HCT116 (cell line): ENCODE measurements around the gene SNX13.

Source experiments
- CBX3 ChIP-seq: IDR thresholded peaks from 2 replicates; pipeline ENCODE4 v1.6.1; 2012; ENCODE audit warnings: low read depth
- CEBPB ChIP-seq: IDR thresholded peaks from 2 replicates; pipeline ENCODE4 v1.6.1; 2012; ENCODE audit warnings: low read depth
- EGR1 ChIP-seq: IDR thresholded peaks from 2 replicates; pipeline ENCODE4 v1.6.1; 2012; ENCODE audit warnings: low read depth
- EZH2phosphoT487 ChIP-seq: fragments of 200-600 bp; IDR thresholded peaks from 2 replicates; pipeline ENCODE4 v1.6.1; 2018; ENCODE audit warnings: antibody characterized with exemption, borderline replicate concordance
- ZFX ChIP-seq: fragments of 450-650 bp; IDR thresholded peaks from 2 replicates; pipeline ENCODE4 v1.6.1; 2017
- TF ChIP-seq, protein P1 (sequence below), 3 experiments: fragments of 200-600 bp in 1 of 3; sonication (generic) in 1 of 3; IDR thresholded peaks in 2 of 3; conservative IDR thresholded peaks in 1 of 3; 2 replicates each; pipeline ENCODE4 v1.5.1; 2012 to 2017; ENCODE audit warnings: low read depth in 2 of 3, low read length in 2 of 3, antibody characterized with exemption in 1 of 3, borderline replicate concordance in 1 of 3, control low read depth in 1 of 3, mild to moderate bottlenecking in 1 of 3, mixed read lengths in 1 of 3, mixed run types in 1 of 3, moderate library complexity in 1 of 3; ENCODE audit not compliant: insufficient read depth in 1 of 3

DNA sequence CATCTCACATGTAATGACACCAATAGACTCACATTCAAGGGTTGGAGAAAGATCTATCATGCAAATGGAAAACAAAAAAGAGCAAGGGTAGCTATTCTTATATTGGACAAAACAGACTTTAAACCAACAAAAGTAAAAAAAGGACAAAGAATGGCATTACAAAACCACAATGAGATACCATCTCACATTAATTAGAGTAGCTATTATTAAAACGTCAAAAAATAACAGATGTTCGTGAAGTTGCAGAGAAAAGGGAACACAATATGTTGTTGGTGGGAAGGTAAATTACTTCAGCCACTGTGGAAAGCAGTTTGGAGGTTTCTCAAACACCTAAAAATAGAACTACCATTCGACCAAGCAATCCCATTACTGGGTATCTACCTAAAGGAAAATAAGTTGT is 197.0 kb downstream of the SNX13 start:
- TF ChIP-seq, protein P1, sequence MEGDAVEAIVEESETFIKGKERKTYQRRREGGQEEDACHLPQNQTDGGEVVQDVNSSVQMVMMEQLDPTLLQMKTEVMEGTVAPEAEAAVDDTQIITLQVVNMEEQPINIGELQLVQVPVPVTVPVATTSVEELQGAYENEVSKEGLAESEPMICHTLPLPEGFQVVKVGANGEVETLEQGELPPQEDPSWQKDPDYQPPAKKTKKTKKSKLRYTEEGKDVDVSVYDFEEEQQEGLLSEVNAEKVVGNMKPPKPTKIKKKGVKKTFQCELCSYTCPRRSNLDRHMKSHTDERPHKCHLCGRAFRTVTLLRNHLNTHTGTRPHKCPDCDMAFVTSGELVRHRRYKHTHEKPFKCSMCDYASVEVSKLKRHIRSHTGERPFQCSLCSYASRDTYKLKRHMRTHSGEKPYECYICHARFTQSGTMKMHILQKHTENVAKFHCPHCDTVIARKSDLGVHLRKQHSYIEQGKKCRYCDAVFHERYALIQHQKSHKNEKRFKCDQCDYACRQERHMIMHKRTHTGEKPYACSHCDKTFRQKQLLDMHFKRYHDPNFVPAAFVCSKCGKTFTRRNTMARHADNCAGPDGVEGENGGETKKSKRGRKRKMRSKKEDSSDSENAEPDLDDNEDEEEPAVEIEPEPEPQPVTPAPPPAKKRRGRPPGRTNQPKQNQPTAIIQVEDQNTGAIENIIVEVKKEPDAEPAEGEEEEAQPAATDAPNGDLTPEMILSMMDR (IDR thresholded peaks at IDR 0.05 in 2 of 3, conservative IDR thresholded peaks at IDR 0.05 in 1 of 3; ENCODE audit: borderline replicate concordance in 1 of 3, insufficient read depth in 1 of 3, low read depth in 2 of 3, low read length in 2 of 3), result no peak
- TF ChIP-seq CEBPB (no peak), EZH2phosphoT487 (no peak), CBX3 (no peak), EGR1 (no peak), ZFX (no peak)
